ENCODE measurements around the gene CORO2A.

- TF ChIP-seq CTCF (IDR thresholded peaks at IDR 0.05) (no peak), POLR2AphosphoS5 (IDR thresholded peaks at IDR 0.05) (no peak)
These were observed 67.6 kb downstream of the CORO2A start for GRCh38 chr9:98124637-98125426.
